HG03378 (cell line): Measurements from ENCODE around the gene OR52N2.

Experiments used
- ATAC-seq: cut with Tn5 transposase; IDR thresholded peaks from one replicate; pipeline ENCODE4 v1.9.1; 2021; ENCODE audit warnings: mild to moderate bottlenecking, moderate library complexity; ENCODE audit not compliant: unreplicated experiment

The OR52N2 gene

GRCh38 chr11:5808500-5809121, at the start of gene OR52N2:
Gene OR52N2 (plus strand): TSS chr11:5808924. CDS start chr11:5820336, 11,412 bp downstream.
- ATAC-seq, result peak; percentile 94

GRCh38 chr11:5767056-5767455, 41.7 kb upstream of the OR52N2 start:
- ATAC-seq, result no peak

- ATAC-seq, result no peak
Observed at GRCh38 chr11:5783255-5783654, 25.5 kb upstream of the OR52N2 start, which contains the start of gene OR52N5. Gene OR52N5 (minus strand): TSS chr11:5783355. CDS start chr11:5778634, 4,721 bp downstream.

- ATAC-seq, result no peak
Observed at GRCh38 chr11:5791165-5791564, 17.6 kb upstream of the OR52N2 start, which contains the start of gene OR52N1. Gene OR52N1 (minus strand): TSS chr11:5791265. CDS start chr11:5788816, 2,449 bp downstream.

- ATAC-seq, result no peak
Observed at GRCh38 chr11:5796541-5796940, 12.2 kb upstream of the OR52N2 start.

- no peak for ATAC-seq
Observed at GRCh38 chr11:5803982-5804381, 4.7 kb upstream of the OR52N2 start.

- no peak for ATAC-seq
Observed at GRCh38 chr11:5807580-5807979, 1.1 kb upstream of the OR52N2 start.

- ATAC-seq, result peak; percentile 26
Observed at GRCh38 chr11:5809122-5809519, 397 bp downstream of the OR52N2 start.

- no peak for ATAC-seq
Observed at GRCh38 chr11:5809905-5810795, 1.4 kb downstream of the OR52N2 start.

- peak; percentile 60 for ATAC-seq
Observed at GRCh38 chr11:5815534-5815933, 6.8 kb downstream of the OR52N2 start.

GRCh38 chr11:5818245-5818886, 9.6 kb downstream of the OR52N2 start:
- ATAC-seq, result peak; percentile 60

GRCh38 chr11:5831196-5831829, 22.6 kb downstream of the OR52N2 start:
- no peak for ATAC-seq

- no peak for ATAC-seq
Observed at GRCh38 chr11:5833446-5833845, 24.7 kb downstream of the OR52N2 start.

GRCh38 chr11:5837695-5838094, 29.0 kb downstream of the OR52N2 start:
- ATAC-seq, result no peak

- ATAC-seq, result no peak
Observed at GRCh38 chr11:5841797-5842196, 33.1 kb downstream of the OR52N2 start, which contains the start of gene OR52E6. Gene OR52E6 (minus strand): TSS chr11:5841897. CDS start chr11:5841897, 0 bp downstream.

- ATAC-seq, result no peak
Observed at GRCh38 chr11:5846701-5847100, 38.0 kb downstream of the OR52N2 start.

GRCh38 chr11:5847711-5848110, 39.0 kb downstream of the OR52N2 start:
- ATAC-seq, result no peak

- ATAC-seq, result no peak
Observed at GRCh38 chr11:5851002-5851401, 42.3 kb downstream of the OR52N2 start.

- no peak for ATAC-seq
Observed at GRCh38 chr11:5857590-5857989, 48.9 kb downstream of the OR52N2 start, which contains the start of gene OR52E8. Gene OR52E8 (minus strand): TSS chr11:5857690. CDS start chr11:5857690, 0 bp downstream.

GRCh38 chr11:5865826-5866225, 57.1 kb downstream of the OR52N2 start:
- no peak for ATAC-seq
